GM21515 (cell line): Measurements from ENCODE around the gene EZH2.

Source experiments
- ATAC-seq: cut with Tn5 transposase; IDR thresholded peaks from one replicate; pipeline ENCODE4 v1.9.1; 2021; ENCODE audit not compliant: unreplicated experiment

The EZH2 gene

DNA sequence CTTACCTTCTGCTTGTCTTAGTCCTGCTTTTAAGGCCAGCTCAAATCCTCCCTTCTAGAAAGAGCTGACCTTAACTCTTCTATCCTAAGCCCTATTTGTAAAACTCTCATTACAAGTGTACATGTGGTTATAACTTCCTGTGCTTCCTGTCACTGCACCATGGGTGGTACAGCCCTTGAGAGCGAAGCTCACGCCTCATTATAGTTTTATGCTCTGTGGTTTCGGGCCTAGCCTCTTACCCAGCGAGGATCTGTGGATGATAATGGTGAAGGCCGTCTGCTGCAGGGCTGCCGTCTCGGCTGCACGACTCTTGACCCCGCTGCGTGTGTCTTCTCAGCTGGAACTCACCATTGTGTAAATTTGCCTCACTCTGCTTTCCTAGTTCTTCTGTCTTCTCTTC, 110.8 kb downstream of the EZH2 start:
- peak; percentile 87 for ATAC-seq

DNA sequence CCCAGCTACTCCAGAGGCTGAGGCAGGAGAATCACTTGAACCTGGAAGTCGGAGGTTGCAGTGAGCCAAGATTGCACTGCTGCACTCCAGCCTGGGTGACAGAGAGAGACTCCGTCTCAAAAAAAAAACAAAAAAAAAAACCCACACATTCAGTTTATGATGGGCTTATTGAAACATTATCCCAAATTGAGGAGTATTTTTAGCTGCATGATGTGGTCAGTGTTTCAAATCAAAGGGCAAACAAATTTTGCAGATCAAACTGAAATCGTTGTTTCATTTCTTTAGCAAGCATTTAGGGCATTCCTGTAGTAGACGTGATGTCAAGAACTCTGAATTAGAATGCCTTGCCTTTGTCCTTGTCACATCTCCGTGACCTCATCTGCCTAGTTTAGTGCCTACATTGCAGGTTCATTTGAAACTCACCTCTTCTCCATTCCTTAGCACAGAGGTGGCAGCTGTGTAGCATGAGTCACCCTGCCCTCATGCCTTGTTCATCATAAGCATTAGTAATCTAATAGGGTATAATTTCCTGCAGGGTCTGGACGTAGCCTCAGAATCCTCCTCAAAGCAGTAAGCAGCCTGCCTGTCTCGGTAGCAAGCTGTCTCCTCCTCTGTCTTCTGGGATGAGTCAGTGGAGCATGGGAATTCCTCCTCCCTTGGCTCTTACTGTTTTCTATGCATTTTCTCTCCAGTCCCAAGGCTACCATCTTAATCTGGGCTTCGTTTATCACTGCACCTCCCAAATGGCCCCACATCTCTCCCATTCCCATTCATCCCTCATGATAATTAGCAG, 111.6 kb downstream of the EZH2 start:
- no peak for ATAC-seq

DNA sequence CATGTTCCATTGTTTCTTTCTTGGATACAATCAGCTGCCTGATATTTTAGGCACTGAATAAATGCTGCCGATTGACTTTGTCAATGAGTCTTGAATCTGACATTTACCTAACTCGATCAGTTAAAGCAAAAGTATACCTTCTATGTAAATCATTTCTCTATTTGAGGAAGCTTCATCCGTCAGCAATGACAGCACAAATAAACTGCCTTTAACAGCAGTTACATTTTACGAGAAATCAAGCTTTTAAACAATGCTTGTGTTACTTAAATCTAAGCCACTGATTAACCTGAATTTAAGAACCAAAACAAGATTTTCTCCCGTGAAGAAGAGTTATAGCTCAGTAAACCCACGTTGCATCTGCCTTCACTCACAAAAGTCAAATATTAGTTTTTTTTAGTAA, 114.1 kb downstream of the EZH2 start:
- no peak for ATAC-seq

DNA sequence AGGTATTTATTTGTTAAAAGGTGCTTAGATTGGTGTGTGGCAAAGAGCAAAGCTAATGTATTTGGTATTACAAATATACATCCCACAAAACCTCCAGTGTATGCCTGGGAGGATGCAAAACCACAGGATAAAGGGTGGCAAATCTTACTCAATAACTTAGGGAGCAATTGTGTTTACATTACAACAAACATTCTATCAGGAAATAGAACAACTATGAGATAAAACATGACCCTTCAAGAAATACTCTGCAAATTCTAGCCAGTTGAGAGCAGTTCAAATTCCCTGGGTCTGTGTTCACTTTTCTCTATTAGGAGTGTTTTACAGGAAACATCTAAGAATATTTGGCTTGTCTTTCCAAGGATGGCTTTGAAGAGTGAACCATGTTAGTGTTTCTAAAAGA, 120.5 kb downstream of the EZH2 start:
- ATAC-seq = no peak

DNA sequence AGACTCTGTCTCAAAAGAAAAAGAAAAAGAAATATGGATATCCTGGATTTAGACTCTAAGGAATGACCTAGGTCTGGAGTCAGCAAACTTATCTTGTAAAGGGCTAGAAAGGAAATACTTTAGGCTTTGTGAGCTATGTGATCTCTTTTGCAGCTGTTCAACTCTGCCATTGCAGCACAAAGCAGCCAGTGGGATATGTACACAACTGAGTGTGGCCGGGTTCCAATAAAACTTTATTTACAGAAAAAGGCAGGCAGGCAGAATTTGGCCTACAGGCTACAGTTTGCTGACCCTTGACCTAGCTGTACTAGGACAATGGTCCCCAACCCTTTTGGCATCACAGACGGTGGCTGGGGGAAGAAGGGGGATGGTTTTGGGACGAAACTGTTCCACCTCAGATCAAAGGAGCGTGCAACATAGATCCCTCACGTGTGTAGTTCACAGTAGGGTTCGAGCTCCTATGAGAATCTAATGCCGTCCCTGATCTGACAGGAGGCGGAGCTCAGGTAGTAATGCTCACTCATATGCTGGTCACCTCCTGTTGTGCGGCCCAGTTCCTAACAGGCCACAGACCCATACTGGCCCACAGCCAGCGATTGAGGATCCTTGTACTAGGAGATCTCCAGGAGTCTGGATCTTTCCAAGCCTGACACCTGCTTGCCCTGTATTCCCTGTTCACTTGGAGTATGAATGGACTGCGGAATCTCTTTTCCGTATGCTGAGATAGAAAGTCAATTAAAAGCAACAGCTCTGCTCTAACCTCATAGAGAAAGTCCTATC, 122.4 kb downstream of the EZH2 start:
- ATAC-seq = no peak
